Activated naive CD4-positive, alpha-beta T cell treated with anti-CD3 and anti-CD28 coated beads, Interleukin-2, amount 50 U/mL, for 72 hours (primary cell): ENCODE results near the gene MSMP. TPM values are rescaled to one million over a fixed set of nuclear protein-coding genes. Genes with fewer than 3 reads are reported as not detected.
A peak's percentile ranks its signal among the peaks of the same experiment; 100 is the strongest.

Experiments
- ATAC-seq, 2 donors: fragments of 150-1000 bp; cut with Tn5 transposase; 2 replicates each; pipeline ENCODE4 v1.10.0; 2021; ENCODE audit warnings: mild to moderate bottlenecking in 2 of 2, moderate library complexity in 2 of 2
- DNase-seq, 2 donors: peaks; one replicate each; pipeline ENCODE4 v3.0.0; 2021 to 2022; ENCODE audit warnings: low spot score in 2 of 2
- H3K27ac Mint-ChIP-seq, 2 donors: one replicate each; pipeline ENCODE4 v1.8.0; 2022; ENCODE audit warnings: mild to moderate bottlenecking in 2 of 2, mixed read lengths in 2 of 2
- H3K36me3 Mint-ChIP-seq, 2 donors: one replicate each; pipeline ENCODE4 v1.8.0; 2022; ENCODE audit warnings: mixed read lengths in 2 of 2
- H3K9me3 Mint-ChIP-seq, 2 donors: one replicate each; pipeline ENCODE4 v1.8.0; 2022; ENCODE audit warnings: mixed read lengths in 2 of 2
- total RNA-seq, 2 donors: library from RNA; stranded (reverse); gene quantifications; one replicate each; pipeline ENCODE4 v1.2.3, GENCODE V29; 2022

Gene MSMP
- total RNA-seq, 2 donors from 2014 or later = 0.46 TPM; not detected in 1

- H3K36me3 Mint-ChIP-seq = peaks cover 14 to 33% of the 10 kb centered on the region in 2 donors
- peak overlapping the region in 1 of 2 donors; percentile 95 for H3K27ac Mint-ChIP-seq
- DNase-seq (peak in 1 of 2 donors; percentile 33), ATAC-seq (peak; percentile 15 to 34)
- no peaks in the 10 kb centered on the region for H3K9me3 Mint-ChIP-seq
Measured at GRCh38 chr9:35732800-35733541, 21.1 kb downstream of the MSMP start.

- peak within 1 kb of the TSS in 1 of 2 donors; percentile 95 for H3K27ac Mint-ChIP-seq
- no peaks in the 10 kb centered on the region for H3K9me3 Mint-ChIP-seq
- peaks cover 14 to 33% of the 10 kb centered on the region in 2 donors for H3K36me3 Mint-ChIP-seq
- peak; percentile 76 to 91 for ATAC-seq
- peak; percentile 96 to 97 for DNase-seq
Measured at GRCh38 chr9:35732185-35732799, 21.8 kb downstream of the MSMP start, which contains the start of the genes CREB3 and TLN1. CREB3 (plus strand) TSS chr9:35732666; CDS start chr9:35732773, 107 bp downstream. TLN1 (minus strand) TSS chr9:35732195; CDS start chr9:35725694, 6,501 bp downstream.

DNA sequence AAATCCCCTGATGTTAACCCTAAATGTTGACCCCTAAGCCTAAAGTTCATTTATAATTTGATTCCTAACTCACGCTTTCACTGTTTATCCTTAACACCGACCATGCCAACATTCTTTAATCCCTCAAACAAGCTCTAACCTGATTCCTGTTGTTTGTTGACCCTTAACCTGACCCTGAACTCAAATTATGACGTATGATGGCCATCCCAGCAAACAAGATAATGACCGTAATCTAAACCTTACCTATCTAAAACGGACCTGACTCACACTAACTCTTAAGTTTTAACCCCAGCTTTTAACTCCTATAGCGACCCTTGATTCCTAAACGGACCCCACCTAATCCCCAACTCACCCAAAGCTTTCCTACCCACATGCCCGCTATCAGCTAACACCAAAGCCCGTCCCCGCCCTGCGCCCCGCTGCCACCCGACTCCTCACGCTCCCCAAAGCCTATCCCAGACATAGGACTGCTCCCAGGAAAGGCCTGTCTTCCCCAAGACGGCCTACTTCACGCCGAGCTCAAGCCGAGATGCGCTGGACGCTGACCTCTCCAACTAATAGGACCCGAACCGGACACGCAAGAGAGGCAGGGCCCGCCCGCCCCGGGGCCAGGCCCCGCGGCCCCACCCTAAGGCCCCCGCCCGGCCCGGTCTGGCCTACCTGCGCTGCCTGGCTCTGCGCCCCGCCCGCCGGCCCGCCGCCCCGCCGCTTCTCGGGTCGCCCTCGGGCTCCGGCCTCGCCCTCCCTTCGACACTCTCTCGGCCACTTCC, 22.5 kb downstream of the MSMP start:
- ATAC-seq (no peak), DNase-seq (no peak)
- Mint-ChIP-seq H3K27ac (peak overlapping the region in 1 of 2 donors; percentile 94), H3K9me3 (no peaks in the 10 kb centered on the region), H3K36me3 (peaks cover 14 to 38% of the 10 kb centered on the region in 2 donors)

DNA sequence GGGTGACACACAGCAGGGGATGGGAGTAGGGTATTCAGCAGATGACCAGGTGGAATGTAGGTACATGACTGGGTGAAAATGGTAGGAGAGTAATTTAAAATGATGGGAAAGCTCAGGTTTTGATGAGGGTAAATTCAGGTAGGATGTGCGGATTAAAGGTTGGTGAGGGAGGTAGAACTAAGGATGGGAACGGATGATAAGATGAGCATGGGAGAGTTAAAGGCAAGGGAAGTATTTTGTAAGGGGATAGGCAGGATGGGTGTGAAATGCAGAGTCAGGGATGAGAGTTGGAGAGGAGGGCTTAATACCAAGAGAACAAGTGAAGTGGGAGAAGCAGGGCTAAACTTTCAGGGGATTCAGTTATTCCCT, 23.6 kb downstream of the MSMP start:
- no peak for ATAC-seq
- Mint-ChIP-seq H3K36me3 (peaks cover 14 to 39% of the 10 kb centered on the region in 2 donors), H3K9me3 (no peaks in the 10 kb centered on the region), H3K27ac (peak overlapping the region in 1 of 2 donors; percentile 48)
- no peak for DNase-seq

DNA sequence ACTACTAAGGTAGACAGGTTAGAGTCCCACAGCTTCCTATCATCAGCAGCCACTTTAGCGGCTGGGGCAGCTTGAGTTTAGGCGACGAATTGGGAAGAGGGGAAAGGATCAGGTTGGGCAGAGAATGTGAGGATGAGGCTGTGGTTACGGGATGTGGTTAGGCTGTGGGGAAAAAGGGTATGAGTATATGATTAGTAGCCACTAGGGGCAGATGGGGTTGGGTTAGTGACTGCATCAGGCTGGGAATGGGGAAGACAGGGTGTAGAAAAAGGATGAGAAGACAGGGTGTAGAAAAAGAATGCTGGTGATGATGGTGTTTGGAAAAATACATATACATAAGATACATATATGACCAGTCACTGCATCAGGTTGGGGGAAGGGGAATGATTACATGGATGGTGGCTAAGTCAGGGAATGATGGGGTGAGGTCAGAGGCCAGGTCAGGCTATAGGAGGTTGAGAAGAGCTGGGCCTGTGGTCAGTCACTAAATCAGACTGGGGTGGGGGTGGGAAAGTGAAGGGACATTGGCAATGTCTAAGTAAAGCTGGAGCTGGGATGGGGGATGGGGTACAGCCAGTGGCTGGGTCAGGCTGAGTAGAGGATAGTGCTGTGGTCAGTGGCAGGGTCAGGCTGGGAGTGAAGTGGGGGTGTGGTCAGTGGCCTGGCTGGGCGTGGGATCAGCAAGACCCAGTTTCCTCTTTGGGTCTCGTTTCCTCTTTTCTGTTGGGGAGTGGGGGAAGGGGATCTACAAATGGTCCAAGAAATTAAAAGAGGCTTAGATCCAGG, 24.2 kb downstream of the MSMP start:
- ATAC-seq = peak in 1 of 2 donors; percentile 8
- Mint-ChIP-seq H3K9me3 (no peaks in the 10 kb centered on the region), H3K36me3 (peaks cover 16 to 34% of the 10 kb centered on the region in 2 donors), H3K27ac (no peak overlapping the region)
- DNase-seq = peak; percentile 35 to 68

- peaks cover 23 to 38% of the 10 kb centered on the region in 2 donors for H3K36me3 Mint-ChIP-seq
- DNase-seq = no peak
- no peaks in the 10 kb centered on the region for H3K9me3 Mint-ChIP-seq
- H3K27ac Mint-ChIP-seq = no peak overlapping the region
- ATAC-seq = no peak
Measured at GRCh38 chr9:35729101-35729500, 25.0 kb downstream of the MSMP start.

- peaks cover 22 to 38% of the 10 kb centered on the region in 2 donors for H3K36me3 Mint-ChIP-seq
- H3K9me3 Mint-ChIP-seq = no peaks in the 10 kb centered on the region
- no peak overlapping the region for H3K27ac Mint-ChIP-seq
- DNase-seq = peak; percentile 40 to 86
- peak; percentile 12 to 45 for ATAC-seq
Measured at GRCh38 chr9:35728041-35728971, 25.8 kb downstream of the MSMP start.

DNA sequence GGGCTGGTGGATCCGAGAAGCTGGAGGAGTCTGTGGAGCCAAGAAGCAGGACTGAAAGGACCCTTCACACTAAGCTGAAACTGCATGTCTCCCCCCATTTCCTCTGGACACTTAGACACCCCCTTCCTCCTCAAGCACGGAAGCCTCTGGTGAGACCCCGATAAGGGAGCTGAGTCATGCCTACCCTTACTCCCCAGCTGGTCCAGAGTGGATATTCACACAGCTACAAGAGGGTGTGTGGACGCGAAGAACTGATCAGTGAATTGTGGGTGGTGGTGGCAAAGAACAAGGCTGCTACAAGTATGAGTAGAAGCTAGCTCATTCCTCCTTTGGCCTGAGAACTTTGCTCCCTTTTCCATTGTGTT, 26.4 kb downstream of the MSMP start:
- DNase-seq (no peak), ATAC-seq (no peak)
- no peak overlapping the region for H3K27ac Mint-ChIP-seq
- H3K36me3 Mint-ChIP-seq = peaks cover 18 to 31% of the 10 kb centered on the region in 2 donors
- H3K9me3 Mint-ChIP-seq = no peaks in the 10 kb centered on the region

DNA sequence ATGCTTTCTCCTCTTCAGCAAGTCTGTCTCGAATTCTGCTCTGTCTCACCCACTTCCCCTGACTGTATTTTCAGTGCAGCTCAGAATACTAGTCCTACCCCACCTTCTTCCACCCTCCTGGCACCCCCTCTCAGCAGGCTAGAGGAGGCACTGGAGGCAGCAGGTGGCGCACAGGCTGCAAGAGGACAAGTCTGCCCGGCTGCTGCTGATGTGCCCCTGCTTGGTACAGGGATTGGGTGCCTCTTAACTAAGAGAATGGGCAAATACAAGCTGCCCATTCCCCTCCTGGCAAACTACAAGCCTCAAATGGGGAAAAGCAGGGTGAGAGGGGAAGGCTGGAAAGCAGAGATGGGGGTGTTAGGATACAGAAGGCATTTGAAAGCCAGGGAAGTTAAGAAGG, 27.1 kb downstream of the MSMP start:
- Mint-ChIP-seq H3K27ac (peak overlapping the region in 1 of 2 donors; percentile 57), H3K36me3 (peaks cover 25 to 32% of the 10 kb centered on the region in 2 donors), H3K9me3 (no peaks in the 10 kb centered on the region)
- ATAC-seq (no peak), DNase-seq (no peak)

GRCh38 chr9:35725362-35725761, 28.7 kb downstream of the MSMP start:
- Mint-ChIP-seq H3K27ac (no peak overlapping the region), H3K36me3 (peaks cover 25 to 28% of the 10 kb centered on the region in 2 donors), H3K9me3 (no peaks in the 10 kb centered on the region)
- ATAC-seq = no peak
- DNase-seq = no peak

DNA sequence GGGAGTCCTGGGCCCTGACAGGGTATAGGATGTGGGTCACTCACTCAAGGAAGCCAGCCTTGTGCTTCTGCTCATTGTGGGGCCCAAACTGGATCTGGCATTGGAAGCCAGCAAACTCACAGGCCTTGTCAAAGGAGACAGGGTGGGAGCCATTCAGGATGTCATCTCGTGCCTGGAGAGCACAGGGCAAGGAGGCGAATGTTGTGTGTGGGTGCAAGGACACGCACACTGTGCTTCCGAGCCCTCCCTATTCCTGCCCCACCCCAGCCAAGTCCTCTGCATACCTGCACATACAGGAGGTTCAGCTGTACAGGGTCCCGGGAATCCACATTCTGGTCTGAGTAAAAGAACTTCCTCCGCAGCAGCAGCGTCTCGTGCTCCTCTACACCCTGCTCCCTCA, 30.2 kb downstream of the MSMP start:
- no peaks in the 10 kb centered on the region for H3K9me3 Mint-ChIP-seq
- H3K27ac Mint-ChIP-seq = no peak overlapping the region
- DNase-seq (no peak), ATAC-seq (no peak)
- H3K36me3 Mint-ChIP-seq = peaks cover 25 to 33% of the 10 kb centered on the region in 2 donors

DNA sequence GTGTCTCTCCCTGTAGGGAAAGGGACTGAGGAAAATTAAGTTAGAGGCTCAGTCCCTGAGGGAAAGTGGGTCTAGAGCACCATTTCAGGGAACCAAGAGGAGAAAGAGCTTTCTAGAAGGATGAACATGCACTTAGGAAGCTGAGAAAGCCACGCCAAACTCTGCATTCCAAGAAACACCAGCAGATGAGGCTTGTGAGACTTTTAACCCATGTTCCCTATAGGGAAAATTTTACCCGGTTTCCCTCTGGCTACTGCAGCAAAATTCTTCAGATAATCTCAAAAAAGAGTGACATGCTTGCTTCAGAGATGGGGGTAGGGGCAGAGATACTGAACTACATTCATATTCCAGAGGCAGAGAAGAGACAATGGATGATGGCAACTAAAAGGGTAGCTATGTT, 30.6 kb downstream of the MSMP start:
- DNase-seq = no peak
- H3K9me3 Mint-ChIP-seq = no peaks in the 10 kb centered on the region
- peaks cover 25 to 34% of the 10 kb centered on the region in 2 donors for H3K36me3 Mint-ChIP-seq
- peak overlapping the region in 1 of 2 donors; percentile 25 for H3K27ac Mint-ChIP-seq
- ATAC-seq = no peak

DNA sequence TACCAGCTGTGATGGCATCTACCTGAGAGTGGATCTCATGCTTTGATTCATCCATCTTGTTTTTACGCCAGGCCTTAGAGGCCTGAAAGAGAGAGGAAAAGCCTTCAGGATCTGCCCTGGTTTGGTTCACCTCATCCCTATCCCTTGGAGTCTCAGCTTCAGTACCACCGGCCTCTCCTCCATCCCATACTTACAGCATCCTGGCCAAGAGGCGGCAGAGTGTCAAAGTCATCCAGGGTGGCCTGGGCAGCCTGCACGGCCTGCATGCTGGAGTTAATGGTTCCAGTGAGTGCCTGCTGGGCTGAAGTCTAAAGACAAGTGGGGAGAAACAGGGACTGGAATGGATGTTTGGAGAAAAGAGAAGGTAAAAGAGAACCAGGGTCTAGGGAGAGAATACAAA, 34.5 kb downstream of the MSMP start:
- ATAC-seq (no peak), DNase-seq (no peak)
- peak overlapping the region; percentile 53 to 69 for H3K27ac Mint-ChIP-seq
- no peaks in the 10 kb centered on the region for H3K9me3 Mint-ChIP-seq
- H3K36me3 Mint-ChIP-seq = peaks cover 37 to 43% of the 10 kb centered on the region in 2 donors

GRCh38 chr9:35718721-35719511, 35.2 kb downstream of the MSMP start:
- Mint-ChIP-seq H3K27ac (peak overlapping the region; percentile 53 to 69), H3K36me3 (peaks cover 37 to 44% of the 10 kb centered on the region in 2 donors), H3K9me3 (no peaks in the 10 kb centered on the region)
- ATAC-seq (peak in 1 of 2 donors; percentile 44), DNase-seq (no peak)
